HG02840 (cell line): ENCODE data around the gene CTDNEP1.

Experiments used
- ATAC-seq: cut with Tn5 transposase; IDR thresholded peaks from one replicate; pipeline ENCODE4 v1.9.1; 2021; ENCODE audit warnings: mild to moderate bottlenecking, moderate library complexity, moderate number of reproducible peaks; ENCODE audit not compliant: unreplicated experiment, low FRiP score

The CTDNEP1 gene

DNA sequence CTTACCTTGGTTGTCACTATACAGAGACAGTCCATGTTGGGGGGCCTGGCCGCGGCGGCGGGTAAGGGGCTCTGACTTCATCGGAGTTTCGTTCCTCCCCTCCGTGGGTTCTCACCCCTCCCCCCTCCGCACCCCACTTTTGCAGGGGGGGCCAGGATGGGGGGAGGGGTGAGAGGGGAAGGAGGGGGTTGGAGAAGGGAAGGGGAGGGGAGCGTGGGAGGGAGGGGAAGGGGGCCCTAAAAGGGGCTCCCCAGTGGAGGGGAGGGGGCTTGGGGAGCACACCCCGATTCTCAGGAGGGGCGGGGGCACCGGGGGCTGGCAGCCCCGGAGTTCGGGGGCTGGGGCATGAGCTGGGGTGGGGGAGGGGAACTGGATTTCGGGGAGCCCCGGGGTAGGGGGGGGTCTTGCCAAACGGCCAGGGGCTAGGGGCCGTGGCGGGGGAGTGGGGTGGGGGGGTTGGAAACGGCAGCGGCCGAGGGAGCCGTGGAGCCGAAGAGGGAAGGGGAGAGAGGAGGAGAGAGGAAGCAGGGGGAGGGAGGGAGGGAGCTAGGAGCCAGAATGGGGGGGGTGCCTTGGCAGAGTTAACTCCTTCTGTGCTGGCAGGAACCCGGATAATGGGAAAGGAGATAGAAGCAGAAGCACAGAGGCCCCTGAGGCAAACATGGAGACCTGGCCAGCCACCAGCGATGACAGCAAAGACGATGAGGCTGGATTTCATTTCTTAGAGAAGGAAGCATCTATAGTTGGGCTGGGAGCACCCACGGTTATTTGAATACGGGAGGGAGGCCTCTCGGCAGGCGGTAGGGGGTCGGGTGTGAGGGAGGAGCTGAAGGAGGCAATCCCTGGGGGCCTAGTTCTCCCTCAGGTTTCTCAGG lies 34.2 kb downstream of the CTDNEP1 start:
- no peak for ATAC-seq

- ATAC-seq, result no peak
Measured at GRCh38 chr17:7216242-7217112, 35.1 kb downstream of the CTDNEP1 start.

DNA sequence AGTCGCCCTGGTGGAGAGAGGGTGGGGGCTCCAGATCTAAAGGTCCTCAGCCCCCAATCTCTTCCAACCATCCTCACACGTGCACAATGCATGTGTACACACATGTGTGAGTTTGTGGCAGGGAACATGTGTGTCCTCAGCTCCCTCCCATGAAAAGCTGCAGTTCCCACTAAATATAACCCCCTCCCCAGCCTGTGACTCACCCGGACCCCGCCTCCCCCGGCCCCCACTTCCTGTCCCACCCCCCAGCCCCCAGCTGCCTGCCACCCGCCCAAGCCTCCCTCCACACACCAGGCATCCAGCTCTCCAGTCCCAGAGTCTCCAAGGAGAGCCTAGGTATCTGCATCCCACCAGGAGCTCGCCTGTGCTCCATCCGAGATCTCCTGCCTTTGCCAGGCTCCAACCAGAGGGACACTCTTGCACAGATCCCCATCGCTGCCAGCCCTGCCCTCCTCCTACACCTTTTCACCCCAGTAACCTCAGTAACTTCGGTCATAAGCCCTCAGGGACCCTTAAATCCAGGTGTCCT lies 35.8 kb downstream of the CTDNEP1 start:
- no peak for ATAC-seq

GRCh38 chr17:7215136-7215638 lies 36.3 kb downstream of the CTDNEP1 start:
- ATAC-seq, result no peak

- peak; percentile 74 for ATAC-seq
Measured at GRCh38 chr17:7214300-7215135, 37.0 kb downstream of the CTDNEP1 start.

DNA sequence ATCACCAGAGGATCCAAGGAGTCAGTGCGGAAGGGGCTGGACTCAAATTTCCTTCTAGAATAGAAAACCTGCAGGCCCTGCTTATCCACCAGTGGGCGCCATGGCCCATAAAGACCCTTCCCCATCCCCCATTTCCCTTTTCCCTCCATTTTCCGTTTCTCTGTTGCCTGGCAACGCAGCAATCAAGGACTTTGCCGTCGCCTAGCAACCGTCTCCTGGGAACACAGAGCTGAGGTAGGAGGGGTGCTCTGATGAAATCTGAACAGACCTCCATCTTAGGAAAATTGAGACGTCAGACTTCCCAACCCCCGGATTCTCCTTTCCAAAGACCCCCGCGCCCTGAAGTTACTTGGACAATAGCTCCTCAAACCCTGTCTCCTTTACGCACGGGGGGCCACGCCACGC lies 37.6 kb downstream of the CTDNEP1 start:
- no peak for ATAC-seq

DNA sequence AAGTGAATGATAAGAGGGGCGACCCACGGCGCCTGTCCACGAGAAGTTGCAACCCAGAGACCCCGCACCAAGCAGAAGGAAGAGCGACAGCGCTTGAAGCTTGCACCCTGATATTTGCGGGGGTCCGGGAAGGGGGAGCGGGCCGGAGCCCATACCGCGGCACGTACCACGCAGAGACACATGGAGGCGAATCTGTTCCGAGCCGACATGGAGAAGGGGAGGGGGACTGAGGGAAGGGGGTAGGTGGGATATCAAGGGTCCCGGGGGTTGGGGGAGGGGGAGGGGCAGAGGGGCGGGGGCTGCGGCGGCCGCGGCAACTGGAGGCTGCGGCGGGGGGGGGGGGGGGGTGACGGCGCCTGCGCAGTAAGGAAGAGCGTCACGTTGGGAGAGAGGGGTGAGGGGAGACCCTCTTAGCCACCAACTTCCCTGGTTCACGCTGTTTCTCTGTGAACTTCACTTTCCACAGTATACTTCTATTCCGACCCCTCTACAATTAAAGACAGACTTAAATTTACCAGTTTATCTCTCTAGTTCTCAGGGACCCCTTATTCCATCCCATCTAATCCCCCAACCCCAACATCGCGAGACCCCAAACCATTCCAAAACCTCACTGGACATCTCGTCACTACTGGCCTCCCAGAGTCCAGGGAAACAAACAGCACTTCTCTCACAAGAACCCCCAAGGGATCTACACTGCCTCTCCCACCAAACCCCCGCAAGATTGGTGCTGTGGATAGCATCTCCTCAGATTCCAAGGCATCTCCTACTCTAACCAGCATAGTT lies 39.9 kb downstream of the CTDNEP1 start:
- no peak for ATAC-seq

GRCh38 chr17:7208754-7209460 lies 42.6 kb downstream of the CTDNEP1 start:
- ATAC-seq, result no peak

DNA sequence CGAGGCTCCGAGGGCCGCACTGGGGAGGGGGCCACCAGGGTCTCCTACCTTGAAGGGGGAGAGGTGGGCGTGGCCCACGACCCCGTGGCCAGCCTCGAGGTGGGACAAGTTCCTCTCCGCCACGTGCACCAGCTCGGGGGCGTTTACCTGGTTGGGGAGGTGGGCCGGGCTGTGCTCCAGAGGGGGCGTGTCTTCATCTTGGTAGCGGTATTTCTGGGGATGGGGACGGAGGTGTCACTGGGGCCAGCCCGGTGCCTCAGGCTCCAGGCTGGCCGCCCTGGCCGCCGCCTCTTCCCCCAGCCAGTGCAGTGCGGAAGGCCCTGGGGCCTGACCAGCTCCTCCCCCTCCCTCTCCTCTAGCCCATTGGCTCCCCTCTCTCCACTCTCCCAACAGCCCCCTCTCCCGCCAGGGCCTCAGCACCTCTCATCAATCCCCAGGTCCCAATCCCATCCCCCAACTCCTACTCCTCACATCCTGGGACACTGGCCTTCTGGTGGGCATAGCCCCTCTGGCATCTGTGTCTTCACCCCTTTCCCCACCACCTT lies 43.4 kb downstream of the CTDNEP1 start:
- no peak for ATAC-seq

DNA sequence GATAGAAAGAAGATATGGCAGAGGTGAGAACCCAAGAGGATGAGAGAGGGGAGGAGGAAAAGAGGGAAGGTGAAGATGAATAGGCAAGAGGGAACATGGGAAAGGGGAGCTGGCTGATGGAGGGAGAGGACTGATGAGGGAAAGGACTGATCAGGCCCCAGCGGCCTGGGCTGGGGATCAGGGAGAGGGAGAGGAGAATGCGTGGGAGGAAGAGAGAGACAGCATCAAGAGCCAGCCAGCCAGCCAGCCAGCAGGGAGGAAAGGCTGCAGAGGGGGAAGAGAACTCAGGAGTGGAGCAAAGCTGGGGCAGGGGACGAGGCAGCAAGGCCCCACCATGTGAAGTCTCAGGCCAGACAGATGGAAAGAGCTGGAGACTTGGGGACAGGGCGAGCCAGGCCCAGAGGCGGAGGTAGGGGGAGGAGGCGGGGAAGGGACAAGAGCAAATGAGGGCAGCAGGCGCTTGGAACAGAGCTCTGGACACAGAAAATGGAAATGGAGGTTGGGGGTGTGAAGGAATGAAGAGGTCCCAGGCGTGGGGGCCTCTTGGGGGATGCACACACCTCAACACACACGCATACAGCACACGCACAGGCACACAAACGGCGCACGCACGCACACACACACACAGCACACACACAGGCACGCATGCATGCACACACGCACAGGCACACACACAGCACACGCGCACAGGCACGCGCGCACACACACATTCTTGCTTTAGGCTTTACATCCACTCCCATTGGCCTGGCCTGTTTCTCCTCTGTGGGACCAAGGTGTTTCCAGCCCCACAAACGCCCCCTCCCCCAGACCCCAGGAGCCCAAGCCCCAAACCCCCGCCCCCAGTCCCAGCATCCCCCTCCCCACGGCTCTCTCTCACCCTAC lies 44.2 kb downstream of the CTDNEP1 start:
- ATAC-seq, result no peak

DNA sequence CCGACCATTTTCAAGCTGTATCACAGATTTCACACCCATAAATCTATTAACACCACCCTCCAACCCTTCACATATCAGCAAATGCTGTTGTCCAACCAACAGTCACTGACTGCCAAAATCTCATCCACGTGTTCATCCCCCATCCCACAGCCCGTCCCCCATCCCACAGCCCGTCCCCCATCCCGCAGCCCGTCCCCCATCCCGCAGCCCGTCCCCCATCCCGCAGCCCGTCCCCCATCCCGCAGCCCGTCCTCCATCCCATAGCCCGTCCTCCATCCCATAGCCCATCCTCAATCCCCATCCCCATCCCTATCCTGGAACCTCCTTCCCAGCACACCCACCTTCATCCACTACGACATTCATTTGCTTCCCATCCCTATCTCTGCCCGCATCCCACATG lies 46.0 kb downstream of the CTDNEP1 start:
- no peak for ATAC-seq

DNA sequence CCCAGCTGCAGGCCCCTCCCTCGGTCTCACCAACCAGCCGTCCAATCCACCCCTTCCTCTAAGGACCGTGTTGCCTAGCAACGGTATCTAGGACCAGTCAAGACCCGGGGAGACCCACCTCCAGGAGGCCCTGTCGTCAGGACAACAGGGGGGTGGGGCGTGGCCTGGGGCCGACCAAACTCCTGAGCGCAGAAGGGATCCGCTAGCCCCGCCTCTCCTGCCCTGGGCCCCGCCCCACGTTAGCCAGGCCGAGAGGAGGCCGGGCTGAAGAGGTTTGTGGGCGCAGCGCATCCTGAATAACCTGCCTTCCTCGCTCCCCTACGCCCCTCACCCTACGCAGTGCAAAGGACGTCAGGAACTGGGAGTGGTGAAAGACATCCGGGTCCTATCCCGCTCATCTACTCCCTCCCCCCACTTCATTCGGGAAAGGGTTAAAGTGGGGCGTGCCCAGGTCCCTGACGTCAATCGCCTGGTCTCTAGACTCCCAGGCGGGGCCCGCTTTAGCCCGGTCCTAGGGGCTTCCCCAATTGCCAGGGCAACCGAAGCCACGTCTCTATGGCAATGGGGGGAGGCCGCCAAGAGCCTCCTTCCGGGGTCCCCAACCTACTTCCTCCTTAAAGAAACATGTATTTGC lies 46.6 kb downstream of the CTDNEP1 start:
- ATAC-seq, result peak; percentile 84

DNA sequence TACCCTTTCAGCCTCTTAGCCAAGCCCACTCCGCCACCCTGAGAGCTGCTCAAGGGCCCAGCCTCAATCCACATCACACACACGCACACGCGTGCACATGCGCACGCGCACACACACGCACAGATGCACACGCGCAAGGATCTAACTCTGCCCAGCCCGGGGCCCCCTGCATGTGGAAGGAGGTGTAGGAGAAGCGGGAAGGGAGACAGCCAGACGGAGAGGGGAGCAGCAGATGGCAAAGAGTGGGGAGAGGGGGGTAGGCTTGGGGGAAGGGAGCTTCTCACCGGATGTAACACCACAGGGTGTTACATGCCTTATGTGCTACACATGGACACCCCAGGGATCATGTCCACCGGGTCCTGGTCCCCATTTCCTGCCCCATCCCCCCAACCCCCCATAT lies 47.2 kb downstream of the CTDNEP1 start:
- no peak for ATAC-seq

DNA sequence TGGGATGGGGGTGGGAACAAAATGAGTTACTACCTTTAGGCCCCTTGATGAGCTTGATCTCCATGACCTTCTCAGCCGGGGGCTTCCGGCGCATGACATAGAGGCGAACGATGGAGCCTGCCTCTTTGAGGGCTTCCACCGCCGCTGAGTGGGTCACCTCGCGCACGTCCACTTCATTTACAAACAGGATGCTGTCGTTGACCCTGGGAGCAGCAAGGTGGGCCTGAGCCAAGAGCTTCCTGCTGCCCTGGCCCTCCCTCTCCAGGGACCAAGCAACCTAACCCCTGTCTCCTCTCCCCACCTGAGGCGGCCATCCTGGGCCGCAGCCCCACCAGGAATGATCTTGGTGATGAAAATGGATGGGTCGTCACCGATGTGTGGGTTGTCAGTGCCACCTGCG lies 48.1 kb downstream of the CTDNEP1 start:
- no peak for ATAC-seq

DNA sequence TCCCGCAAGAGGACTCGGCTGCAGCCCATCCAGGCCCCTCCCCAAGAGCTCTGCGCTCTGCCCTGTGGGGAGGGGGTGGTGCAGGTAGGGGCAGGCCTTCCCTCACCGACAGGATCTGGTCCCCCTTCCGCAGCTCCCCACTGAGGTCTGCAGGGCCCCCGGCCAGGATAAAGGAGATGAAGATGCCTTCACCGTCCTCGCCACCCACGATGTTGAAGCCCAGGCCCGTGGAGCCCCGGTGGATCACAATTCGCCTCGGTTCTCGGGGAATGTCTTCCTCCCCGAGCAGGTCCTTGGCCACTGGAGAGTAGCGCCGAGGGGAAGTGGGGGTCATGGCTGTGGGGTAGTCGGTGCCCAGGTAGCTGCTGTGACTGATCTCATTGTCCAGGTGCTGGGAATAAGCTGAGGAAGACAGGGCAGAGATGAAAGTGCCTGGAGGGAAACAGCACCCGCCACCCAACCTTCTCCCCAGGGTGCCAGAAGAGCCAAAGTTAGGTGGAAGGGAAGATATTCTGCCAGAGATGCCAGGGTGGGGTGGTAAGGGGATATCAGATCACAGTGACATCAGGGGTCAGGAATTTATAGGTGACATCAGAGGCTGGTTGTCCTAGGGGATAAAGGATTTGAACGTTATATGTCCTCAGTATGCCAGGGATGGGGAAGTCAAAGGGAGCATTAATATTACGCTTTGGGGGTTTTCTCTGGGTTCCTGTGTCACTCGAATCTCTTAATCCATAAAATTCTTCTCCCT lies 54.7 kb downstream of the CTDNEP1 start:
- ATAC-seq, result no peak

DNA sequence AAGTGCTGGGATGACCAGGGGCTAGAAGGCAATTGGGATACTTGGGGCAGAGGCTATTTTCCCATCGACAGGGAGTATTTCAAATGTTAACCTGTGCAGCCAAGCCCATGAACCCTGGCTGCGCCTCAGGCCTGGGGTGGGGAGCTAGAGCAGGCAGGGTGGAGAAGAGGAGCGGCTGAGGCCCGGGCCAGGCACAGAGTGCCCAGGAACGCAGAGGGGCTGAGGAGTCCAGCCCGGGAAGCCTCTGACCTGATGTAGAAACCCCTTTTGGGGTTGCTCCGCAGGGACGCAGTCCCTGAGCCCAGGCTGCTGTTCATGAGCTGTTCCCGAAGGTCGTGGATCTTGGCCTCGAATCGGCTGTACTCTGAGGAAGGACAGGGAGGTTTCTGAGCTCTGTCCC lies 55.6 kb downstream of the CTDNEP1 start:
- ATAC-seq, result no peak
